ENCODE results near the gene USP13.

DNA sequence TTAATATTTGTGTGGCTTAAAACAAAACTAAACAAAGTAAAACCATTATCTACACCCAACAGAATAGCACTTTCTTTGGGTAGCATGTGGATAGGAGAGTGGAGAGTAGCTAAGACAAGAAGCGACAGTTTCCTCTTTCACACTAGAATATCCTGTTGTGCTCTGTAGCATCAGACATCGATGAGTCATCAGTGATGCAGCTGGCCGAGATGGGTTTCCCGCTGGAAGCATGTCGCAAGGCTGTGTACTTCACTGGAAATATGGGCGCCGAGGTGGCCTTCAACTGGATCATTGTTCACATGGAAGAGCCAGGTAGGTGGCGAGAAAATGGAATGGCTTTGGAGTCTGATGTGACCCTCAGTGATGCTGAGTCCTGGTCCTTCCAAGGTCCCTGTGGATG lies 108.1 kb downstream of the USP13 start:
- no peak for TF ChIP-seq POLR2A (IDR thresholded peaks at IDR 0.05; ENCODE audit: low read length)
- TF ChIP-seq GATA1 (IDR thresholded peaks at IDR 0.05; ENCODE audit: low read depth, low read length), result no peak

Data from erythroblast (primary cell).